Stimulated activated CD8-positive, alpha-beta memory T cell treated with anti-CD3 and anti-CD28 coated beads, Interleukin-2, amount 100 ng/mL, for 48 hours (primary cell): ENCODE results near the gene NINL.

Source experiments
- DNase-seq, 2 donors: peaks; one replicate each; pipeline ENCODE4 v3.0.0-alpha.2; 2020; ENCODE audit warnings: low read depth in 2 of 2

Gene NINL

GRCh38 chr20:25464501-25465242 is 120.7 kb downstream of the NINL start:
- no peak for DNase-seq

- DNase-seq, result no peak
Measured at GRCh38 chr20:25461786-25462545, 123.4 kb downstream of the NINL start.

- no peak for DNase-seq
Measured at GRCh38 chr20:25461281-25461650, 124.1 kb downstream of the NINL start.

- DNase-seq, result no peak
Measured at GRCh38 chr20:25460566-25461280, 124.6 kb downstream of the NINL start.

GRCh38 chr20:25459916-25460535 is 125.3 kb downstream of the NINL start:
- no peak for DNase-seq

GRCh38 chr20:25459111-25459830 is 126.1 kb downstream of the NINL start:
- DNase-seq, result no peak

GRCh38 chr20:25457886-25458680 is 127.2 kb downstream of the NINL start:
- DNase-seq, result no peak

- DNase-seq, result no peak
Measured at GRCh38 chr20:25454153-25454900, 131.0 kb downstream of the NINL start.

- no peak for DNase-seq
Measured at GRCh38 chr20:25453035-25453810, 132.1 kb downstream of the NINL start.

- DNase-seq, result no peak
Measured at GRCh38 chr20:25452333-25452732, 133.0 kb downstream of the NINL start.

GRCh38 chr20:25447671-25448070 is 137.7 kb downstream of the NINL start:
- DNase-seq, result no peak

- DNase-seq, result no peak
Measured at GRCh38 chr20:25444556-25444955, 140.8 kb downstream of the NINL start.

GRCh38 chr20:25439328-25439727 is 146.0 kb downstream of the NINL start:
- DNase-seq, result no peak

GRCh38 chr20:25437153-25437581 is 148.2 kb downstream of the NINL start:
- no peak for DNase-seq

GRCh38 chr20:25424536-25424935 is 160.8 kb downstream of the NINL start:
- no peak for DNase-seq

- DNase-seq, result no peak
Measured at GRCh38 chr20:25422032-25422431, 163.3 kb downstream of the NINL start.

GRCh38 chr20:25421102-25421501 is 164.2 kb downstream of the NINL start:
- no peak for DNase-seq

GRCh38 chr20:25418776-25419175 is 166.6 kb downstream of the NINL start:
- no peak for DNase-seq

GRCh38 chr20:25408890-25409289 is 176.4 kb downstream of the NINL start:
- DNase-seq, result no peak
